HG02970 (cell line): Measurements from ENCODE around the gene EFCAB12.
"Not testable (repeated sequence)": the region's sequence is repeated elsewhere in the genome, so short reads cannot be mapped to it uniquely, and the experiment has no call there.

ENCODE experiments used
- ATAC-seq: cut with Tn5 transposase; IDR thresholded peaks from one replicate; pipeline ENCODE4 v1.9.1; 2021; ENCODE audit warnings: mild to moderate bottlenecking, moderate library complexity, moderate number of reproducible peaks; ENCODE audit not compliant: unreplicated experiment, low FRiP score

Gene EFCAB12

DNA sequence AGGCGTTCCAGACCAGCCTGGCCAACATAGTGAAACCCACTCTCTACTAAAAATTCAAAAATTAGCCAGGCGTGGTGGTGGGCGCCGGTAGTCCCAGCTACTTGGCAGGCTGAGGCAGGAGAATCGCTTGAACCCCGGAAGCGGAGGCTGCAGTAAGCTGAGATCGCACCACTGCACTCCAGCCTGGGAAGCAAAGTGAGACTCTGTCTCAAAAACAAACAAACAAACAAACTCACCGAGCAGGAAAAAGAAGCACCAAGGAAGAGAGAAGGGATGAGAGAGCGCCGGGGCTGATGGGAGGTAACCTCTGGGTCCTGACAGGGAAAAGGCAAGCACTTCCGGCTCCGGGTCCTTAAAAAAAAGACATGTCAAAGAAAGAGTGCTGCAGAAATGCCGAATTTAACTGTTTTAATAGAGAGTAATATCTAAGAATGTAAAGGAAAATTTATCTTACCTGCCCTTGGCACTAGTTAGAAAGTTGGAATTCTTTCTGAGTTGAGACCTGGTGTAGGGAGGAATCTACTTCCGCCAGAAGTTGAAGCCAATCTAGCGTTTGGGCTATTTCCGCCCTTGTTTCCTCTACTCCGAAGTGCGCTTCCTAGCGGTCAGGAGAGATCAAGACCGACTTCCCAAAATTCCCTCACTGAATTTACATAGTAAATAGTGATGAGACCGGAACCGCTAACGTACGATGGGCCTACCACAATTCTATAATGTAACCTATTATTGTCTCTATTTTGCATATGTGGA, 29.1 kb downstream of the EFCAB12 start:
- ATAC-seq, result peak; percentile 77

DNA sequence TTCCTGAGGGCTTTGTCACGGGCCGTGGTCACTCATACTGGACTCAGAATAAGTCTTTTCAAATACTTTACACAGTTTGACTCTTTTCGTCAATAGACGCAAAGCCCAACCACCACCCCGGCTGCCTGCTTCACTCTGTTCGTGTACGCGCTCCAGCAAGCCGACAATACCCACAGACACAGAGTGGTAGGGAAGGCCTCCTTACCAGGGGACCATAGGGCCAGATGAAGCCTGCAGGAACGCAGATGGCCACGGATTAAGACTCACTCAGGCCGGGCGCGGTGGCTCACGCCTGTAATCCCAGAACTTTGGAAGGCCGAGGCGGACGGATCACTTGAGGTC, 29.7 kb downstream of the EFCAB12 start:
- no peak for ATAC-seq

DNA sequence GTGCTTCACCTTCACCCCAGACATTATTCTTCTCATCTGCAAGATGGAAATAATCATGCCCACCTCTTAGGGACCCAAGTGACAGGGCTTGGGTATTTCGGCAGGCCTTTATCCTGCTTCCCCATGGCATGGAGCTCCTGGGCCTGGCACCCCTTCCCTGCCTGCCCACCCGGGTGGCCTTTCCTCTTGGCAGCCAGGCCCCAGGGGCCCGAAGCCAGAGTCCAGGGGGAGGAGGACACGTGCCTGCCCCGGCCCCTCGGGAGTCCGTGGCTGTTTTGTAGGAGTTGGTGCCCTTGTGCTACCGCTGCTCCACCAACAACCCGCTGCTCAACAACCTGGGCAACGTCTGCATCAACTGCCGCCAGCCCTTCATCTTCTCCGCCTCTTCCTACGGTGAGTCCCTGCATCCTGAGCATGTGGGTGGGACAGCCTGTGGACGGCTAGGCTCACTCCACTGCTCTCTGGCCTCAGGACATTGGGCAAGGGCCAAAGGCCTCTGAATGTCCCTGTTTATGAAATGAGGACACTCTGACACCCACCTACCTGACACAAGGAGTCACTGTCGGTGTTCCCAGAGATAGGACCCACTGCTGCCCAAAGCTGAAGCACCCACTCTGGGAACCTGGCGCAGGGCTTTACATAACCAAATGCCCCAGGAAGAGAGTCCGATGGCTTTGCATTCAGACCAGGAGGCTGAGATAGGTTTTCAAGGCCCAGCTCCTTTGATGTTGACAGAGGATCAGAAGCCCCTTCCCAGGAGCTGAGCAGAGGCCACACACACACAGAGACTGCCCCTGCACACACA, 34.5 kb downstream of the EFCAB12 start:
- not testable (repeated sequence) for ATAC-seq

DNA sequence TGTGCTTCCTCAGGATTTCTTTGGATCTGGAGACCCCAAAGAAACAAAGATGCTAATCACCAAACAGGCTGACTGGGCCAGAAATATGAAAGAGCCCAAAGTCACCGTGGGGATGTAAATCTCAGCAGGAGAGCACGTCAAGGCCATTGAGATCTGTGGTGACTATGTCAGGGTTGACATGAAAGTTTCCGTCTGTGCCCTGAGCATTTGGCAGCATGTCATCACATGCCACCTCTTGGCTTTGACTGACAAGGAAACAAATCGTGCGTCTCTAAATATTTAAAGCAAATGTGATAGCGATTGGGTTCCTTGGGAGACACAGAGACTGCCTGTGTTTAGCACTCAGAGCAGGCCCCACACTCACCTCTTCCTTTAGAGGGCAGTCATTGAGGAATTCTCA, 35.2 kb downstream of the EFCAB12 start:
- no peak for ATAC-seq

DNA sequence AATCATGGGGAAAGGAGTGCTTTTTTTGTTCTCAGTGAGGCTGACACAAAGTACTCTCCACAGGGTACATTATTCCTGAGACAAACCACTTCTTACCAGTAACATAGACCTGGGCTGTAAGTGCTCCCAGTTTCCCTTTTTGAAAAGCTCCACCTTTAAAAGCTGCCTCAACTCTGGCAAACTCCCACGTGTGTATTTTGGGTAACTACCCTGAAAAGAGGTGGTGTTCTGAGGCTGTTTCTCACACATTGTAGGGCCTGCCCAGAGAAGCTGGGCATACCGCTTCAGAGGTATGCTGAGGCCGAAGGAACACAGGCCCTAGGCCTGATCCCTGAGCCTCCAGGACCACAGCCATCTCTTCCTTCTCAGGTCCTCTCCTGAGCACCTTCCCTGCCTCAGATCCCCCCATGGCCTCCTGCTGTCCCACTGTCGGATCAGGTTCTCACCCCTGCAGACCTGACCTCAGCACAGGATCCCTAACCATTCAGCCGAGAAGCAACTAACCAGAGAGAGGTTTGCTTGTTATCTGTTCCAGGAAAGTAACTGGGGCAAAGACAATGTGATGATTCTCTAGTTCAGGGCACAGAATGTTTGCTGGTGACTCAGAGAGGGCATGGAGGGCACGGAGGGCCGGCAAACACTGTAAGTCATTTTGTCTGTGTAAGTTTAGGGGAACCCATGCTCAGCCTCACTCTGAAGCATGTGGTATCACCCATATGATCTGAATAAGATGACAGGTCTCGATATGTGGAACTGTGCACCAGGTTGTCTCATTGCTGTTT, 36.1 kb downstream of the EFCAB12 start:
- ATAC-seq, result not testable (repeated sequence)

DNA sequence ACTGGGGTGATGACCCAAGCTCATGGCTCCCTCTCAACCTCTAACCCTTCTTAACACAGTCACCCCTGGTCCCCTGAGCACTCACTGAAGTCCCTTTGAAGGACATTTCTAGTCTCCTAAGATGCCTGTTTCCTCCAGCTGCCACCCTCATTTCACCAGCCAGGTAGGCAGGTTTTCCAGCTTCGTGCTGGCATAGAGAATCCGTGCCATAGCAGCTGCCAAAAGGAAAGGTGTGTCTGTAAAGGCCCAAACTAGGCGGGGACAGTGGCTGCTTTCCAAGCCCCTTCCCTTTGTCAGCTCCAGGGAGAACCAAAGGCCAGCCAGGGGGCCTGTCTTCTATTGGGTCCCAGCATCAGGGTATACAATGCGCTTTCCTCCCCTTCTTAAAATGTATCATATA, 36.9 kb downstream of the EFCAB12 start:
- ATAC-seq, result not testable (repeated sequence)

DNA sequence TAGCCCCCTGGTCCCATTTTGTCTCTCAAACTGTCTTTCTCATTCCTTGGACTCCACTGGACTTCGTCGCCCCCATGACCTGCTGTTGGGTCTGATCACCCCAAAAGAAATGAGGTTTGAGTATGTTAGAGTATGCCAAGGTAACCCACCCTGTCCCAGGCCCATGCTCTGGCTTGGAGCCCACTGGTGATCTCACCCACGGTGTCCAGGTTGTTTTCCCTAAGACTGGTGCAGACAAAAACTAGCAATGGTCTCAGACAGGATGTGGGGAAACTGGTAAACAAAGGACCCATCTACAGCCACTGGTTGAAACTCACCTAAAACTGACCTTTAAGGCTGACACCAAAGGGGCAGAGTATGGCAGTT, 38.9 kb downstream of the EFCAB12 start:
- no peak for ATAC-seq

DNA sequence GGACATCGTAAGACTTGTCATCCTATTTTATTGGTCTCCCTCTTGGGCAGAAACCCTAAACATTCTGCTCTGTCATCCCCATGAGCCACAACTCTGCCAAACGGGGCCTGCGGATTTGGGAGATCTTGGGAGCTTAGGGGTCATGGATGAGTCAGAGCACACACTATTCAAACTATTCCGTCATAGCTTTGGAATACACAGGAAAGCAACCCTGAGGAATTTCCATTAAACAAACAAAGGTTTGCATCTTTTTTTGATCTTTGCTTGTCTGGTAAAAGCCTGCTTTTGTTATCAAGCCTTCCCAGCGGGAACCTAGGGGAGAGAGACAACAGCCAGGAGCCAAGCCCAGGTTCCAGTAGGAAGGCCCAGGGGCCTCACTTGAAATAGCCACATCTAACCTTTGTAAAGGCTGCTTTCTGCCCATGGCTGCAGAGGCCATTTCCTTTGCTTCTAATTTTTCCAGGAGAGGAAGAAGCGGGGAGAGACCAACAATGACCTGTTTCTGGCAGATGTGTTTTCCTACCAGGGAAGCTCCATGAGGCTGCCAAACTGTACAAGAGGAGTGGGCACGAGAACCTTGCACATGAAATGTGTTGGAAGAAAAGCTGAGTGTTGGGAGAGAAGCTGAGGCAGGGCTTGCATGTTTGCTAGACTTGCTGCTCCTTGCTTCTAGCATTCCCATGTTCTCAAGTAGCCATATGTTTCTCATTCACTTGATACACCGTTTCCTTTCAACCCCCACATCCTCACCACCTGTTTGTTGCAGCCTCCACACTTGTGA, 39.5 kb downstream of the EFCAB12 start:
- not testable (repeated sequence) for ATAC-seq

DNA sequence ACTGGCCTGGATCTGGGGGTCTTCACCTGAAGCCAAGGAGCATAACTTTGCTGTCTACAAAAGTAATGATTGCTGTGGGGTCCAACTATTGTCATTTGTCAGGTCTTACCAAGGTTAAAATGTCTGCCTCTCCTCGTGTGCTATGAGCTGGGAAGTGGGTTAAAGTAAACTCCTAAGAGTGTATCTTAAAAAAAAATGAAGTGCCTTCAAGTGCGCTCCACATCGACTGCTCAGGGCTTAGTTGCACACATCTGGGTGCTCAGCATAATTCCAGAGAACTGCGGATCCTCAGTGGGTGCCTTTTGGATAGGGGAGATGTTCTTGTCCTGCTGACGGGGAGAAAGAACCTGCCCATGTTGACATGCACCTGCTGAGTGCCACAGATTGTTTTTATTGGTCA, 40.9 kb downstream of the EFCAB12 start:
- no peak for ATAC-seq

DNA sequence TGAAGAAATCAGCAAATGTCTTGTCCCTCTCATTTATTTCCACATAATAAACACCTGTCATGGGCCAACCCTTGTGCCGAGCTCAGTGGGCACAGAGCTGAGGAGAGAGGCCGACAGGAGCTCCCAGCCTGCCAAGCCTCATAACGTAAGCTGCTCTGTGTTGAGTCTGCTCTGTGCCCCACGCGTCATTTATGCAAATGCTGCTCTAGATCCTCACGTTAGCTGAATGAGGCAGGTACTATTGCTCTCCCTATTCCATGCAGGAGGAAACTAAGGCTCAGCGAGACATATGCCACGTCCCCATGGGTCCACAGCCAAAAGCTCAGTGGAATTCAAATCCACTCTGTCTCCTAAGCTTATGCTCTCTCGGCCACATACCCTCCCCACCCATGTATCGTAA, 41.5 kb downstream of the EFCAB12 start:
- no peak for ATAC-seq

DNA sequence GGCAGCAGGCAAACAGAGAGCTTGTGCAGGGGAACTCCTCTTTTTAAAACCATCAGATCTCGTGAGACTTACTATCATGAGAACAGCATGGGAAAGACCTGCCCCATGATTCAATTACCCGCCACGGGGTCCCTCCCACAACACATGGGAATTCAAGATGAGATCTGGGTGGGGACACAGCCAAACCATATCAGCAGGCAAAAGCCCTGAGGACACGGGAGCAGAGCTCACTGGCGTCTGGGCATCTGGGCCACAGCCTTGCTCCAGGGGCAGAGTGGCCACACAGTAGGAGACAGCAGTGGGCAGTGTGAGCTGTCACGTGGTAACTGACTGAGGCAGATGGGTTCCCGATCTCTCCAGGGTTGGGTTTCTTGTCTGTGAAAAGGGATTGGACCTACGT, 42.9 kb downstream of the EFCAB12 start:
- not testable (repeated sequence) for ATAC-seq

DNA sequence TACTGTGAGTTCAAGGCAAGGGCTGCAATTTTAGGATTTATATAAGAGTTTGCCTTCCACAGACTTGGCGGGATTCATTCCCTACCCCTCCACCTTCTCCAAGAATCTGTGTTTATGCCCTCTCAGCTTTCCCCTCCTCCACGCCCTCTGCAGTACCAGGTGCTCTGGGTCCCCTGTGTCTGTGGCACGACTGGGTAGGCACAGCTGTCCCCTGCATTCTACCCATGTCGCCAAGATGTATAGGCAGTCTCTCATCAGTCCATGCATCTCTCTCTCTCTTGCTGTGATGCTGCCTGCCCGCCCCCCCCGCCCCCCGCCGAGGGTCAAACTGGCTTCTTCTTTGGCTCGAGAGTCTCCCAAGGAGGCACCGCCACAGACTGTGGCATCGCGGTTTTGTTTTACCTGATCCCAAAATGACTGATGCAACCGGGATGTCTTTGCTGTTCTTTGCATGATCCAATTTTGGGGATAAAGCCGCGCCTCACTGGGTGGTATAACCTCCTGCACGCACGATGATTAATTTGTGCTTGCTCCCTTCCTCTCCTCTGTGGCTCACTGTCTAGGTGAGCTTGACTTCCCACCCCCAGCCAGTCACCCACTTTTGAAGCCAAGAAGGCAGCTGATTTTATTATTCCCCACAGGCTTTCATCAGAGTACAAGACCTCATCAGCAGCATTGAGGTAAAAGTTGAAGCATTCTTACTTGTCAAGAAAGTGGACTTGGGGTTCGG, 43.7 kb downstream of the EFCAB12 start:
- no peak for ATAC-seq

DNA sequence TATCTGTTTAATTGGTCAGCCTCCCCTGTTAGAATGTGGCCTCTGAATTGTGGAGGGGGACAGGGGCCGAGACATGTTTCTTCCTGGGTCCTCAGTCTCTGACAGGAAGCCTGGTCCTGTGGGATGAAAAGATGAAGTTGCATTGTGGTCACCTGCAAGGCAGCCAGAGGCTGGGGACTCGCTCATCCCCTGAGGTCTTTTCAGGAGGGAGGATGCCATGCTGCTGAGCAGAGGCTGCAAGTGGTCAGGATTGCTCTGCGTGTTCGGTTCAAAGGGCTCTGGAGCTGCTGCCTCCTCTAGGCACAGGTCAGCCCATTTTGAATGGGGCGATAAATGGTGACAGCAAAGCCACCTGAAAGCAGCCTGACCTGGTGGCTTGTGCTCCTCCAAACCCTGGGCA, 44.3 kb downstream of the EFCAB12 start:
- not testable (repeated sequence) for ATAC-seq

DNA sequence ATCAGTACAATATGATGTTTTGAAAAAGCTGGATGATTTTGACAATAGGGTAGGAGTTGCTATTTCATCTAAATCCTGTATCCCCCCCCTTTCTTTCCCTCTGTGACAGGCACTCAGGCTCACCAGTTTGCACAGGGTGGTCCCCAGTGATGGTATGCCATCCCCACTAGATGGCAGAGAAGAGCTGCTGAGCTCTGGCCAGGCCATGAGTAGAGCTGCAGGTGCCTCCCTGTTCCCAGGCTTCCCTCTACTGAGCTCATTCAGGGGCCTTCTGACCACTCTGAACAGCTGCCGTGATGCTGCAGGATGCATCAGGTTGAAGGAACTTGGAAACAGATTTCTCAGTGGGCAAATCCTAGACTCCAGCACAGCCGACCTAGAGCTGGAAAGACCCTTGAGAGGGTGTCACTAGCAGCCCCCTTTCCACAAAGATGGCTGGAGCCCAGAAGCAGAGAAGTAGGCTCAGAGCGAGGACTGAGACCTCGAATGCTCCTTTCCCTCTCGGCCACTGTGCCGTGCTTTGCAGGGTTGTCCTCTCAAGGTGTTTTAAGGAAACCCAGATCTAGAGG, 45.1 kb downstream of the EFCAB12 start:
- no peak for ATAC-seq

DNA sequence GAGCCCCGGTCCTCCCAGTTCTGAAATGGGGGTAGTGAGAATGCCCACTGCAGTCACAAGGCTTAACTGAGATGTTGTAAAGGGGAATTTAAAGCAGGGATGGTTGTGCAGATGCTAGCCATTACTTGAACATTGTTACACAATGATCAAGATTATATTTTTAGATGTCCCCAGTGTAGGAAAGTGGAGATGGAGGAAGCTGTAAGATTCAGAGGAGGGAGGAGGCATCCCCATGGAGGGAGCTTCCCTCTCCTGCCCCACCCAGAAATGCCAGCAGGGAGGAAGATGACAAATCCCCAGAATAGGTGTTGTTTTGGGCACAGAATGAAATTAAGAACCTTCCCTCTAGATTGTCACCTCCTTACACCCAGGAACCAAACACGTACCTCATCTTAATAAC, 46.1 kb downstream of the EFCAB12 start:
- no peak for ATAC-seq

DNA sequence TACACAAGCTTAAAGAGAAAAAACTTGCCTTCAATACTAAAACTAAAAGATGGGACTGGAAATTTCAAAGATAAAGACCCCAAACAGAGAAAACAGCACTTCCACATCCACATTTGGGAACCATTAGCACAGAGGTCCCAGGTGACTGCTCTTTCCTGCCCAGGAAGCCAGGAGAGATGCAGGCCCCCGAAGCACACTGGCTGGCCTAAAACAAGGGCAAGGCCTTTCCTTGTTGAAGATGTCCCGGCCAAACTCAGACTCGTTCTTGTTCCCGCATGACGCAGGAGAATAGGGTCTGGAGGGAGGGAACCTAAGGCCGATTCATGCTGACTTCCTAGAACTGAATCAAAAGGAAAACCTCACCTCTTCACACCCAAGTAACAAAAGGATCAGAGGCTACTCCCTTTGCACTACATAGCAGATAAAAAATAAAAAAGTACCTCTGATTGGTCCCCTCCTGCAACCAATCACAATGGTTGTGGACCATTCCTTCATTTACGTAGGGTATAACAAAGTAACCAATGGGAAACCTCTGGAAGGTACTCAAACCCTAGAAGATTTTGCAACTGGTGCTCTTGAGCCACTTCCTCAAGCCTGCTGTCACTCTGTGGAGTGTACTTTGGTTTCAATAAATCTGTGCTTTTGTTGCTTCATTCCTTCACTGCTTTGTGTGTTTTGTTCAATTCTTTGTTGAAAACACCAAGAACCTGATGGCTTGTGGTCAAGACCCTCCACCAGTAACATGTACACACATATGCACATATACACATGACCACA, 48.7 kb downstream of the EFCAB12 start:
- ATAC-seq, result no peak

DNA sequence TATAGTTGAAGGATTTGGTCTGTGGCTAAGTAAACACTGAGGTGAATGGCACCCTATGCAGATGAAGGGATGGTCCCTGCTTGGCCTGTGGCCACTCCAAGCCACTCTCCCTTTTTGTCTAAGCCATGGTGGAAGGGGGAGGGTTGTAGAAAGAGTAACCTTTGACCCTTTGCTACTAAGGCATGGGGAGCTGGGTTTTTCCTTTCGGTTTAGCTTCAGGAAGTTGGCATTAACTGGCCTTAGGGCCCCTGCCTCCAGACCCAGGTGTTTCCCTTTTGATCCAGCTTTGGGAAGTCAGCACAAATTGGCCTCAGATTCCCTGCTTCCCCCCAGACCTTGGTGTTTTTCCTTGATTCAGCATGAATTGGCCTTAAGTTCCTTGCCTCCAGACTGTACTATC, 49.5 kb downstream of the EFCAB12 start:
- no peak for ATAC-seq

DNA sequence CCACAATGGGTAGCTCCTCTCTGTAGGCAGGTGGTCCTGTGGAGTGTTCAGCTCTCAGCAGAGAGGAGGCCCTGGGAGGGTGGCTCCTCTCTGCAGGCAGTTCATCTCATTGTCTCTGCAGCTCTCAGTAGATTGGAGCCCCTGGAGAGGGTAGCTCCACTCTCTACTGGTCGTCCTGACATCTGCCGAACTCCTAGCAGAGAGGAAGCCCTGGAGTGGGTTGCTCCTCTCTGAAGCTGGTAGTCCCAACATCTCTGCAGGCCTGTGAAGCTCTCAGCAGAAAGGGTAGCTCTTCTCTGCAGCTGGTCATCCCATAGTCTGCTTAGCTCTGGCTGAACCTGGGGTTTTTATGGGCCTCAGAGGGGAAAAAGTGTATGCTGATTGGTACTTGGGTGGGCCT, 50.8 kb downstream of the EFCAB12 start:
- no peak for ATAC-seq

DNA sequence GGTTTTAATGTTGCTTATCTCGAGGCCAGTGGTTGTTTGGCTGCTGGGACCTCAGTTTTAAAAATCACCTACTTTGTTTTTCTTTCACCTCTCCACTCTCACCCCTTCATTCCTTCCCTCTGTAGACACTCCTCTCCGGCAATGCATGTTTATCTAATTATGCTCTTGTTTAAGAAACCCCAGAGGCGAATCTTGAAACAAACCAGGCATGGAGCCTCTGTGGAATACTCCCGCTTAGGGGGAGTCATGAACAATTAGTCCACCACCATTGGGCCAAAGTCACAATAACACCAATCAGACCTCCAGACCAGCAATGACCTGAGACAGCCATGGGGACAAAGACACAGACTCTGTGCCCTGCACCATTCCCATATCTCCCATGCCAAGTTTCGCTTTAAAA, 53.3 kb downstream of the EFCAB12 start:
- no peak for ATAC-seq
